Mucosa of descending colon (tissue), 3 donors: ENCODE data around the gene PRR33. TPM values are rescaled to one million over a fixed set of nuclear protein-coding genes. Genes with fewer than 3 reads are reported as not detected.

Experiments used
- ATAC-seq: fragments of 200-7000 bp; cut with Tn5 transposase; one replicate; pipeline ENCODE4 v1.9.1; 2020; ENCODE audit warnings: mild to moderate bottlenecking, moderate library complexity
- DNase-seq, 3 donors: peaks; one replicate each; pipeline ENCODE4 v3.0.0-alpha.2; 2020
- H3K36me3 ChIP-seq: fragments of 200-600 bp; one replicate; pipeline ENCODE4 v1.8.0; 2021; ENCODE audit warnings: low read depth, mild to moderate bottlenecking
- H3K4me1 ChIP-seq: fragments of 200-600 bp; one replicate; pipeline ENCODE4 v1.8.0; 2021; ENCODE audit warnings: low read depth, mild to moderate bottlenecking
- H3K4me3 ChIP-seq: fragments of 200-600 bp; one replicate; pipeline ENCODE4 v1.8.0; 2021; ENCODE audit warnings: mild to moderate bottlenecking
- H3K9me3 ChIP-seq: fragments of 200-600 bp; one replicate; pipeline ENCODE4 v1.8.0; 2021; ENCODE audit warnings: mild to moderate bottlenecking
- intact Hi-C, 2 donors: fragments of 100-400 bp; cut with DNase I in 1 of 2; cut with micrococcal nuclease in 1 of 2; formaldehyde crosslinking; loops; one replicate each; pipeline versions ENCODE4 v1.11.0 to v1.11.1; 2022; cut with DNase I, micrococcal nuclease
- microRNA-seq: library from miRNA; unstranded; fragments of <30 nt; microRNA quantifications from one replicate; pipeline ENCODE4, GENCODE V29; 2019
- total RNA-seq, 3 donors: library from RNA; stranded (reverse); fragmentation: NEBNext Ultra II Directional in 2 of 3; extraction: Animal tissue kit (Norgen Biotek cat#: 25700) in 2 of 3; gene quantifications; one replicate each; pipeline versions ENCODE4 v1.2.1 to v1.2.4, GENCODE V29; 2021 to 2023
- TF ChIP-seq, protein P1 (sequence below): fragments of 200-600 bp; IDR thresholded peaks from one replicate; pipeline ENCODE4 v1.8.0; 2022; ENCODE audit warnings: antibody characterized with exemption, mild to moderate bottlenecking
- donor health status: DM: no; HTN: no; CAD: no; lungs with moderate emphysema.
- donor health status: DM: no; HTN: no; CAD: no.
- donor health status: DM: no; HTN: yes; CAD: no.

Gene PRR33
- total RNA-seq, 3 donors from 2014 or later, result not detected

- DNase-seq (peak in 2 of 3 donors; percentile 35 to 60), ATAC-seq (no peak)
- H3K36me3 ChIP-seq, result no peaks in the 10 kb centered on the region
- no peaks in the 10 kb centered on the region for H3K9me3 ChIP-seq
- H3K4me3 ChIP-seq, result no peak within 1 kb of the TSS
- intact Hi-C loops, result no loop called here
- TF ChIP-seq, protein P1, sequence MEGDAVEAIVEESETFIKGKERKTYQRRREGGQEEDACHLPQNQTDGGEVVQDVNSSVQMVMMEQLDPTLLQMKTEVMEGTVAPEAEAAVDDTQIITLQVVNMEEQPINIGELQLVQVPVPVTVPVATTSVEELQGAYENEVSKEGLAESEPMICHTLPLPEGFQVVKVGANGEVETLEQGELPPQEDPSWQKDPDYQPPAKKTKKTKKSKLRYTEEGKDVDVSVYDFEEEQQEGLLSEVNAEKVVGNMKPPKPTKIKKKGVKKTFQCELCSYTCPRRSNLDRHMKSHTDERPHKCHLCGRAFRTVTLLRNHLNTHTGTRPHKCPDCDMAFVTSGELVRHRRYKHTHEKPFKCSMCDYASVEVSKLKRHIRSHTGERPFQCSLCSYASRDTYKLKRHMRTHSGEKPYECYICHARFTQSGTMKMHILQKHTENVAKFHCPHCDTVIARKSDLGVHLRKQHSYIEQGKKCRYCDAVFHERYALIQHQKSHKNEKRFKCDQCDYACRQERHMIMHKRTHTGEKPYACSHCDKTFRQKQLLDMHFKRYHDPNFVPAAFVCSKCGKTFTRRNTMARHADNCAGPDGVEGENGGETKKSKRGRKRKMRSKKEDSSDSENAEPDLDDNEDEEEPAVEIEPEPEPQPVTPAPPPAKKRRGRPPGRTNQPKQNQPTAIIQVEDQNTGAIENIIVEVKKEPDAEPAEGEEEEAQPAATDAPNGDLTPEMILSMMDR, result no peak
- H3K4me1 ChIP-seq, result peaks cover 20% of the 10 kb centered on the region
Measured at GRCh38 chr11:1838426-1839144, 53.1 kb downstream of the PRR33 start, which contains the start of gene TNNI2. TSS of gene TNNI2 (plus strand) at chr11:1838981. CDS start at chr11:1839697, 716 bp downstream.

Small RNA genes within 50 kb of the gene (microRNA-seq; reads per million reads assigned to microRNA genes)
- gene MIR4298 (not detected), gene MIR7847 (not detected)

Other genes starting within 250 kb of the PRR33 start
- gene KRTAP5-6, start 194.7 kb downstream of the PRR33 start, total RNA-seq, result not detected
- 1 to 10 TPM in 2 of 3 donors, under 1 TPM in 1; 0.46 to 2.8 (median 1.9) TPM for gene IFITM10, start 141.3 kb downstream of the PRR33 start, total RNA-seq
- 1,000 to 10,000 TPM in 2 of 3 donors, 100 to 1,000 TPM in 1; 631 to 1,107 (median 1,007) TPM for gene CTSD, start 128.0 kb downstream of the PRR33 start, total RNA-seq
- 1 to 10 TPM in 2 of 3 donors, under 1 TPM in 1; 0.98 to 2.4 (median 2.1) TPM for gene SYT8, start 56.9 kb downstream of the PRR33 start, total RNA-seq
- gene TNNI2, start 52.9 kb downstream of the PRR33 start, total RNA-seq, result under 1 TPM in 1 of 3 donors, not detected in 2; 0.46 TPM
- gene LSP1, start 38.8 kb downstream of the PRR33 start, total RNA-seq, result 10 to 100 TPM; 18.5 to 32.2 (median 23.6) TPM
- 1 to 10 TPM in 1 of 3 donors, under 1 TPM in 1, not detected in 1; 0.72 to 2.7 TPM for gene TNNT3, start 27.8 kb upstream of the PRR33 start, total RNA-seq
- 100 to 1,000 TPM in 1 of 3 donors, 10 to 100 TPM in 2; 42.5 to 105 (median 56.1) TPM for gene MRPL23, start 55.4 kb upstream of the PRR33 start, total RNA-seq
- gene H19, start 105.9 kb upstream of the PRR33 start, total RNA-seq, result 10 to 100 TPM in 2 of 3 donors, 1 to 10 TPM in 1; 5.8 to 59.3 (median 13.5) TPM
- 10 to 100 TPM in 2 of 3 donors, 1 to 10 TPM in 1; 7.6 to 27.6 (median 12.1) TPM for gene IGF2, start 247.5 kb upstream of the PRR33 start, total RNA-seq